Measurements from ENCODE around the gene ADGRG2. TPM values are rescaled to one million over a fixed set of nuclear protein-coding genes. Genes with fewer than 3 reads are reported as not detected.

The ADGRG2 gene
- total RNA-seq, 1 experiment from 2014 or later: 1.4 TPM

- no TSS peak for BruUV-seq (replicated peaks)
- ChIA-PET POLR2A (ENCODE audit: unreplicated experiment) (no interaction called here), CTCF (no interaction called here)
- Histone ChIP-seq H3K9me3 (ENCODE audit: low read length) (no peaks in the 10 kb centered on the region), H3K4me3 (ENCODE audit: low read length) (no peak overlapping the region), H3K4me1 (ENCODE audit: insufficient read depth, low read length) (peaks cover 22% of the 10 kb centered on the region), H3K9ac (ENCODE audit: low read length) (no peak overlapping the region), H3K4me2 (ENCODE audit: low read length) (0 out of 2 replicates have a peak overlapping the region, but pooled peaks have one; percentile 30), H2AFZ (ENCODE audit: low read length) (no peak overlapping the region), H3K27ac (ENCODE audit: low read length) (no peak overlapping the region), H3K79me2 (ENCODE audit: low read length) (no peaks in the 10 kb centered on the region), H3F3A (ENCODE audit: low read length, unreplicated experiment) (no peaks in the 10 kb centered on the region), H4K20me1 (ENCODE audit: low read length) (no peaks in the 10 kb centered on the region), H3K36me3 (ENCODE audit: low read depth, low read length) (no peaks in the 10 kb centered on the region), H3K9me2 (replicated peaks; ENCODE audit: low read length) (no peaks in the 10 kb centered on the region), H3K27me3 (ENCODE audit: low read length) (no peaks in the 10 kb centered on the region)
- ATAC-seq (peak; percentile 72), DNase-seq (peak; percentile 41)
- TF ChIP-seq EZH2 (IDR thresholded peaks at IDR 0.05; ENCODE audit: low read length, unreplicated experiment): no peak
- TF ChIP-seq EZH2phosphoT487 (IDR thresholded peaks at IDR 0.05; ENCODE audit: borderline replicate concordance, low read length): no peak
- TF ChIP-seq CTCF (conservative IDR thresholded peaks at IDR 0.05; ENCODE audit: low read depth, low read length): no peak
- intact Hi-C loops (cut with micrococcal nuclease): no loop called here
These were observed 88.2 kb downstream of the ADGRG2 start for GRCh38 chrX:19034025-19034424.

GRCh38 chrX:19030805-19031204 is 91.5 kb downstream of the ADGRG2 start:
- POLR2A ChIA-PET (ENCODE audit: unreplicated experiment): no interaction called here
- CTCF ChIA-PET: interaction anchor here (0.7 to 1.5 kb wide), 2 partner anchors 303 to 1294 kb away, joined by 3 to 4 read pairs; no protein-coding TSS in a partner anchor
- intact Hi-C loops (cut with micrococcal nuclease): no loop called here
- H3K9me3 ChIP-seq (ENCODE audit: low read length): no peaks in the 10 kb centered on the region
- ATAC-seq: peak; percentile 90
- H3K4me2 ChIP-seq (ENCODE audit: low read length): peak overlapping the region; percentile 10
- no peaks in the 10 kb centered on the region for H3K36me3 ChIP-seq (ENCODE audit: low read depth, low read length)
- H3K4me1 ChIP-seq (ENCODE audit: insufficient read depth, low read length): peaks cover 22% of the 10 kb centered on the region
- BruUV-seq (replicated peaks): no TSS peak
- TF ChIP-seq EZH2phosphoT487 (IDR thresholded peaks at IDR 0.05; ENCODE audit: borderline replicate concordance, low read length) (no peak), EZH2 (IDR thresholded peaks at IDR 0.05; ENCODE audit: low read length, unreplicated experiment) (no peak)
- H3F3A ChIP-seq (ENCODE audit: low read length, unreplicated experiment): no peaks in the 10 kb centered on the region
- H3K79me2 ChIP-seq (ENCODE audit: low read length): no peaks in the 10 kb centered on the region
- peak; percentile 80 for DNase-seq
- no peak overlapping the region for H3K9ac ChIP-seq (ENCODE audit: low read length)
- no peak overlapping the region for H2AFZ ChIP-seq (ENCODE audit: low read length)
- H3K27ac ChIP-seq (ENCODE audit: low read length): peak overlapping the region; percentile 16; the same call in 1 of the 2 replicates
- H3K27me3 ChIP-seq (ENCODE audit: low read length): no peaks in the 10 kb centered on the region
- no peaks in the 10 kb centered on the region for H4K20me1 ChIP-seq (ENCODE audit: low read length)
- no peak overlapping the region for H3K4me3 ChIP-seq (ENCODE audit: low read length)
- H3K9me2 ChIP-seq (replicated peaks; ENCODE audit: low read length): no peaks in the 10 kb centered on the region

- Histone ChIP-seq H3K9ac (ENCODE audit: low read length) (no peak overlapping the region), H3K4me3 (ENCODE audit: low read length) (no peak overlapping the region), H4K20me1 (ENCODE audit: low read length) (no peaks in the 10 kb centered on the region), H3K27ac (ENCODE audit: low read length) (no peak overlapping the region), H2AFZ (ENCODE audit: low read length) (no peak overlapping the region), H3K27me3 (ENCODE audit: low read length) (no peaks in the 10 kb centered on the region), H3K9me3 (ENCODE audit: low read length) (no peaks in the 10 kb centered on the region), H3F3A (ENCODE audit: low read length, unreplicated experiment) (no peaks in the 10 kb centered on the region), H3K79me2 (ENCODE audit: low read length) (no peaks in the 10 kb centered on the region), H3K4me2 (ENCODE audit: low read length) (no peak overlapping the region), H3K36me3 (ENCODE audit: low read depth, low read length) (no peaks in the 10 kb centered on the region), H3K9me2 (replicated peaks; ENCODE audit: low read length) (no peaks in the 10 kb centered on the region), H3K4me1 (ENCODE audit: insufficient read depth, low read length) (peaks cover 13% of the 10 kb centered on the region)
- ATAC-seq (no peak), DNase-seq (no peak)
- intact Hi-C loops (cut with micrococcal nuclease): no loop called here
- POLR2A ChIA-PET (ENCODE audit: unreplicated experiment): no interaction called here
- BruUV-seq (replicated peaks): no TSS peak
- TF ChIP-seq EZH2 (IDR thresholded peaks at IDR 0.05; ENCODE audit: low read length, unreplicated experiment) (no peak), CTCF (conservative IDR thresholded peaks at IDR 0.05; ENCODE audit: low read depth, low read length) (no peak), EZH2phosphoT487 (IDR thresholded peaks at IDR 0.05; ENCODE audit: borderline replicate concordance, low read length) (no peak)
- CTCF ChIA-PET: no interaction called here
These were observed 93.7 kb downstream of the ADGRG2 start for GRCh38 chrX:19028560-19028959.
